GM12891 (cell line): Measurements from ENCODE around the gene RNF146.

Experiments used
- PAX5 ChIP-seq: IDR thresholded peaks from 2 replicates; pipeline ENCODE4 v1.6.1; 2011; ENCODE audit warnings: low read length, moderate library complexity, mild to moderate bottlenecking; ENCODE audit not compliant: insufficient read depth, severe bottlenecking
- POLR2A ChIP-seq: IDR thresholded peaks from 2 replicates; pipeline ENCODE4 v1.6.1; 2011; ENCODE audit warnings: low read depth, low read length, control low read depth
- POLR2AphosphoS5 ChIP-seq: IDR thresholded peaks from 2 replicates; pipeline ENCODE4 v1.6.1; 2011; ENCODE audit warnings: low read depth, low read length, control low read depth
- POU2F2 ChIP-seq: IDR thresholded peaks from 2 replicates; pipeline ENCODE4 v1.6.1; 2011; ENCODE audit warnings: low read depth, mild to moderate bottlenecking, control low read depth, low read length, moderate library complexity
- SPI1 ChIP-seq: IDR thresholded peaks from 2 replicates; pipeline ENCODE4 v1.6.1; 2011; ENCODE audit warnings: low read depth, low read length, control low read depth
- TAF1 ChIP-seq: IDR thresholded peaks from 2 replicates; pipeline ENCODE4 v1.6.1; 2011; ENCODE audit warnings: low read depth, low read length, control low read depth

DNA sequence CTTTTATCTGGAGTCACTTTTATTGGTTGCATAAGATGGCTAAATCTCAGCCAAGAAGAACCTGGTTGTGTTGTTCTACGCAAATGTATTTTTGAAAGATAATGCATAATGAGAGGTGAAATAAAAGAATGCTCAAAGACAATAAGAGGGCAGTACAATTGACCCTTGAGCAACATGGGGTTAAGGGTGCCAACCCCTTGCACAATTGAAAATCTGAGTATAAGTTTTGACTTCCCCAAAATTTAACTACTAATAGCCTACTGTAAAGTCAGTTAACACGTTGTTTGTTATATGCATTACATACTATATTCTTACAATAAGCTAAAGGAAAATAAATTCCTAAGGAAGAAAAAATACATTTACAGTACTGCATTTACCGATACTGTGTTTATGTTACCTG is 5.9 kb downstream of the RNF146 start:
- TF ChIP-seq POLR2A, result no peak
- no peak for TF ChIP-seq POLR2AphosphoS5
- no peak for TF ChIP-seq SPI1
- no peak for TF ChIP-seq TAF1
- no peak for TF ChIP-seq PAX5
- TF ChIP-seq POU2F2, result no peak
